Measurements from ENCODE around the gene ZNF672. TPM values are rescaled to one million over a fixed set of nuclear protein-coding genes. Genes with fewer than 3 reads are reported as not detected.
"Not testable (repeated sequence)": the region's sequence is repeated elsewhere in the genome, so short reads cannot be mapped to it uniquely, and the experiment has no call there.

Gene ZNF672
- total RNA-seq (10 to 100 TPM; 39.7 to 42.8 TPM), polyA plus RNA-seq (10 to 100 TPM; 12.4 to 29.2 TPM)

GRCh38 chr1:248837781-248838356 is at the start of gene ZNF672:
TSS of gene ZNF672 (plus strand) at chr1:248838224. CDS start at chr1:248847275, 9,051 bp downstream.
- no peaks in the 10 kb centered on the region for H3K9me3 ChIP-seq (ENCODE audit: control insufficient read depth in 1 of 2, low read length in 2 of 2)
- Mint-ChIP-seq H3K4me3 (peak within 1 kb of the TSS in 2 of 8 donors; percentile 95 to 99), H3K27ac (peak within 1 kb of the TSS in 6 of 7 donors; percentile 96 to 99 (median 99)), H3K36me3 (peaks cover 0 to 8% of the 10 kb centered on the region in 2 donors), H3K27me3 (peaks cover 3 to 4% of the 10 kb centered on the region in 2 donors), H3K4me1 (peaks cover 13 to 36% (median 24%) of the 10 kb centered on the region in 4 donors), H3K9me3 (no peaks in the 10 kb centered on the region)
- intact Hi-C loops (cut with micrococcal nuclease) = loop anchor here (1.0 kb wide), 4 partner anchors 12 to 68 kb away; partner anchors contain the start of genes PGBD2 and ZNF692
- ChIA-PET CTCF (ENCODE audit: partially characterized antibody) (interaction anchor here (4.3 to 4.9 kb wide), 2 partner anchors 11 to 21 kb away, joined by 54 to 58 read pairs; partner anchors contain the start of genes SH3BP5L and ZNF692), POLR2A (ENCODE audit: partially characterized antibody) (interaction anchor here (0.8 to 7.0 kb wide), 10 partner anchors 9 to 69 kb away, joined by 3 to 210 read pairs (median 5); partner anchors contain the start of genes PGBD2, SH3BP5L and ZNF692)
- peak; percentile 92 to 95 (median 93) for DNase-seq
- peak within 1 kb of the TSS; percentile 97 for H3K27ac ChIP-seq (ENCODE audit: low read depth, low read length)
- no peaks in the 10 kb centered on the region for H3K27me3 ChIP-seq (ENCODE audit: insufficient read depth, low read length)
- peaks cover 36% of the 10 kb centered on the region for H3K4me1 ChIP-seq (ENCODE audit: insufficient read depth, low read length)
- peak within 1 kb of the TSS; percentile 64 to 87 for H3K4me3 ChIP-seq (ENCODE audit: low read length in 2 of 2)
- no peaks in the 10 kb centered on the region for H3K36me3 ChIP-seq (ENCODE audit: insufficient read depth, low read length)

- peaks cover 0 to 6% (median 0%) of the 10 kb centered on the region in 8 donors for H3K9me3 Mint-ChIP-seq
- ChIA-PET CTCF (ENCODE audit: partially characterized antibody) (no interaction called here), POLR2A (ENCODE audit: partially characterized antibody) (no interaction called here)
- Histone ChIP-seq H3K9me3 (ENCODE audit: control insufficient read depth in 1 of 2, low read length in 2 of 2) (no peaks in the 10 kb centered on the region), H3K4me3 (ENCODE audit: low read length in 2 of 2) (no peak overlapping the region), H3K36me3 (ENCODE audit: insufficient read depth, low read length) (no peaks in the 10 kb centered on the region), H3K27me3 (ENCODE audit: insufficient read depth, low read length) (no peaks in the 10 kb centered on the region), H3K27ac (ENCODE audit: low read depth, low read length) (no peak overlapping the region), H3K4me1 (ENCODE audit: insufficient read depth, low read length) (no peaks in the 10 kb centered on the region)
- no peaks in the 10 kb centered on the region for H3K36me3 Mint-ChIP-seq
- H3K4me1 Mint-ChIP-seq = no peaks in the 10 kb centered on the region
- H3K27ac Mint-ChIP-seq = no peak overlapping the region
- DNase-seq = no peak
- intact Hi-C loops (cut with micrococcal nuclease) = no loop called here
- peaks cover 5 to 8% of the 10 kb centered on the region in 2 donors for H3K27me3 Mint-ChIP-seq
- no peak overlapping the region for H3K4me3 Mint-ChIP-seq
These were observed 49.7 kb upstream of the ZNF672 start for GRCh38 chr1:248788327-248788726.

GRCh38 chr1:248789337-248789736 is 48.7 kb upstream of the ZNF672 start:
- Mint-ChIP-seq H3K9me3 (peaks cover 0 to 11% (median 8%) of the 10 kb centered on the region in 8 donors), H3K27me3 (peaks cover 5 to 10% of the 10 kb centered on the region in 2 donors)
- H3K27ac ChIP-seq (ENCODE audit: low read depth, low read length); POLR2A ChIA-PET (ENCODE audit: partially characterized antibody); H3K36me3 ChIP-seq (ENCODE audit: insufficient read depth, low read length); H3K4me3 Mint-ChIP-seq; H3K4me3 ChIP-seq (ENCODE audit: low read length in 2 of 2); H3K36me3 Mint-ChIP-seq; DNase-seq; intact Hi-C loops (cut with micrococcal nuclease); H3K27ac Mint-ChIP-seq; H3K9me3 ChIP-seq (ENCODE audit: control insufficient read depth in 1 of 2, low read length in 2 of 2); H3K4me1 ChIP-seq (ENCODE audit: insufficient read depth, low read length); H3K4me1 Mint-ChIP-seq; H3K27me3 ChIP-seq (ENCODE audit: insufficient read depth, low read length); CTCF ChIA-PET (ENCODE audit: partially characterized antibody): not testable (repeated sequence)

GRCh38 chr1:248790456-248790855 is 47.6 kb upstream of the ZNF672 start:
- Histone ChIP-seq H3K36me3 (ENCODE audit: insufficient read depth, low read length) (no peaks in the 10 kb centered on the region), H3K27me3 (ENCODE audit: insufficient read depth, low read length) (no peaks in the 10 kb centered on the region), H3K4me1 (ENCODE audit: insufficient read depth, low read length) (no peaks in the 10 kb centered on the region), H3K27ac (ENCODE audit: low read depth, low read length) (no peak overlapping the region), H3K9me3 (ENCODE audit: control insufficient read depth in 1 of 2, low read length in 2 of 2) (no peaks in the 10 kb centered on the region), H3K4me3 (ENCODE audit: low read length in 2 of 2) (no peak overlapping the region)
- H3K9me3 Mint-ChIP-seq = peaks cover 0 to 19% (median 11%) of the 10 kb centered on the region in 8 donors
- ChIA-PET CTCF (ENCODE audit: partially characterized antibody) (no interaction called here), POLR2A (ENCODE audit: partially characterized antibody) (no interaction called here)
- no peak overlapping the region for H3K4me3 Mint-ChIP-seq
- no peak overlapping the region for H3K27ac Mint-ChIP-seq
- H3K36me3 Mint-ChIP-seq = peaks cover 1 to 5% of the 10 kb centered on the region in 2 donors
- peaks cover 5 to 10% of the 10 kb centered on the region in 2 donors for H3K27me3 Mint-ChIP-seq
- no peak for DNase-seq
- no peaks in the 10 kb centered on the region for H3K4me1 Mint-ChIP-seq
- intact Hi-C loops (cut with micrococcal nuclease) = no loop called here

- H3K36me3 Mint-ChIP-seq = peaks cover 1 to 5% of the 10 kb centered on the region in 2 donors
- no peak overlapping the region for H3K27ac ChIP-seq (ENCODE audit: low read depth, low read length)
- intact Hi-C loops (cut with micrococcal nuclease) = no loop called here
- no peaks in the 10 kb centered on the region for H3K27me3 ChIP-seq (ENCODE audit: insufficient read depth, low read length)
- no peaks in the 10 kb centered on the region for H3K36me3 ChIP-seq (ENCODE audit: insufficient read depth, low read length)
- peaks cover 0 to 24% (median 14%) of the 10 kb centered on the region in 8 donors for H3K9me3 Mint-ChIP-seq
- no peak overlapping the region for H3K4me3 Mint-ChIP-seq
- no peak overlapping the region for H3K27ac Mint-ChIP-seq
- POLR2A ChIA-PET (ENCODE audit: partially characterized antibody) = no interaction called here
- no peaks in the 10 kb centered on the region for H3K9me3 ChIP-seq (ENCODE audit: control insufficient read depth in 1 of 2, low read length in 2 of 2)
- H3K27me3 Mint-ChIP-seq = peaks cover 5 to 14% of the 10 kb centered on the region in 2 donors
- DNase-seq = no peak
- no peak overlapping the region for H3K4me3 ChIP-seq (ENCODE audit: low read length in 2 of 2)
- CTCF ChIA-PET (ENCODE audit: partially characterized antibody) = no interaction called here
- no peaks in the 10 kb centered on the region for H3K4me1 Mint-ChIP-seq
- H3K4me1 ChIP-seq (ENCODE audit: insufficient read depth, low read length) = no peaks in the 10 kb centered on the region
These were observed 47.0 kb upstream of the ZNF672 start for GRCh38 chr1:248791010-248791409.

GRCh38 chr1:248792342-248792741 is 45.7 kb upstream of the ZNF672 start:
- no peaks in the 10 kb centered on the region for H3K27me3 ChIP-seq (ENCODE audit: insufficient read depth, low read length)
- Mint-ChIP-seq H3K36me3 (peaks cover 1 to 5% of the 10 kb centered on the region in 2 donors), H3K4me1 (no peaks in the 10 kb centered on the region), H3K9me3 (peaks cover 0 to 31% (median 20%) of the 10 kb centered on the region in 8 donors), H3K27ac (no peak overlapping the region), H3K4me3 (no peak overlapping the region), H3K27me3 (peaks cover 4 to 19% of the 10 kb centered on the region in 2 donors)
- no peaks in the 10 kb centered on the region for H3K36me3 ChIP-seq (ENCODE audit: insufficient read depth, low read length)
- H3K9me3 ChIP-seq (ENCODE audit: control insufficient read depth in 1 of 2, low read length in 2 of 2) = no peaks in the 10 kb centered on the region
- CTCF ChIA-PET (ENCODE audit: partially characterized antibody) = no interaction called here
- POLR2A ChIA-PET (ENCODE audit: partially characterized antibody) = no interaction called here
- DNase-seq = no peak
- intact Hi-C loops (cut with micrococcal nuclease) = no loop called here
- no peak overlapping the region for H3K27ac ChIP-seq (ENCODE audit: low read depth, low read length)
- H3K4me3 ChIP-seq (ENCODE audit: low read length in 2 of 2) = no peak overlapping the region
- H3K4me1 ChIP-seq (ENCODE audit: insufficient read depth, low read length) = no peaks in the 10 kb centered on the region

GRCh38 chr1:248793592-248793991 is 44.4 kb upstream of the ZNF672 start:
- H3K27me3 Mint-ChIP-seq = peaks cover 4 to 19% of the 10 kb centered on the region in 2 donors
- intact Hi-C loops (cut with micrococcal nuclease) = no loop called here
- Histone ChIP-seq H3K4me3 (ENCODE audit: low read length in 2 of 2) (no peak overlapping the region), H3K4me1 (ENCODE audit: insufficient read depth, low read length) (no peaks in the 10 kb centered on the region), H3K27ac (ENCODE audit: low read depth, low read length) (no peak overlapping the region), H3K9me3 (ENCODE audit: control insufficient read depth in 1 of 2, low read length in 2 of 2) (no peaks in the 10 kb centered on the region), H3K27me3 (ENCODE audit: insufficient read depth, low read length) (no peaks in the 10 kb centered on the region), H3K36me3 (ENCODE audit: insufficient read depth, low read length) (no peaks in the 10 kb centered on the region)
- ChIA-PET CTCF (ENCODE audit: partially characterized antibody) (no interaction called here), POLR2A (ENCODE audit: partially characterized antibody) (no interaction called here)
- H3K9me3 Mint-ChIP-seq = peaks cover 0 to 31% (median 20%) of the 10 kb centered on the region in 8 donors
- no peak overlapping the region for H3K4me3 Mint-ChIP-seq
- H3K4me1 Mint-ChIP-seq = no peaks in the 10 kb centered on the region
- H3K36me3 Mint-ChIP-seq = peaks cover 1 to 5% of the 10 kb centered on the region in 2 donors
- no peak overlapping the region for H3K27ac Mint-ChIP-seq
- no peak for DNase-seq
